HepG2 (cell line): Measurements from ENCODE around the gene ZP2.

ENCODE experiments used
- CHD2 ChIP-seq: IDR thresholded peaks from 2 replicates; pipeline ENCODE4 v1.6.1; 2011; ENCODE audit warnings: low read depth, low read length, improper control_type of control experiment
- CTCF ChIP-seq: sonication (generic); formaldehyde crosslinking; IDR thresholded peaks from 2 replicates; pipeline ENCODE4 v1.5.0; 2020; ENCODE audit warnings: mild to moderate bottlenecking, missing genetic modification reagents, moderate library complexity
- FOXA3 ChIP-seq: IDR thresholded peaks from 2 replicates; pipeline ENCODE4 v1.6.1; 2016; ENCODE audit warnings: missing genetic modification reagents, missing compliant biosample characterization
- FOXJ3 ChIP-seq: sonication (generic); formaldehyde crosslinking; IDR thresholded peaks from 2 replicates; pipeline ENCODE4 v1.4.0; 2020; ENCODE audit warnings: missing genetic modification reagents, mild to moderate bottlenecking, borderline replicate concordance
- FOXK1 ChIP-seq: sonication (generic); formaldehyde crosslinking; IDR thresholded peaks from 2 replicates; pipeline ENCODE4 v1.4.0; 2020; ENCODE audit warnings: low read depth, missing genetic modification reagents, borderline replicate concordance
- POLR2A ChIP-seq, 2 experiments: IDR thresholded peaks; 2 replicates each; pipeline ENCODE4 v1.6.1; 2011; ENCODE audit warnings: low read depth in 2 of 2, low read length in 2 of 2, mild to moderate bottlenecking in 1 of 2, moderate library complexity in 1 of 2; ENCODE audit not compliant: insufficient read depth in 1 of 2
- ZNF224 ChIP-seq: sonication (generic); formaldehyde crosslinking; IDR thresholded peaks from 2 replicates; pipeline ENCODE4 v1.5.0; 2020; ENCODE audit warnings: mild to moderate bottlenecking, missing genetic modification reagents
- ZNF318 ChIP-seq: sonication (generic); formaldehyde crosslinking; IDR thresholded peaks from 2 replicates; pipeline ENCODE4 v1.4.0; 2020; ENCODE audit warnings: mild to moderate bottlenecking, missing genetic modification reagents
- ZNF34 ChIP-seq: sonication (generic); formaldehyde crosslinking; IDR thresholded peaks from 2 replicates; pipeline ENCODE4 v1.4.0; 2020; ENCODE audit warnings: mild to moderate bottlenecking, missing genetic modification reagents, borderline replicate concordance
- ZNF768 ChIP-seq: sonication (generic); formaldehyde crosslinking; IDR thresholded peaks from 2 replicates; pipeline ENCODE4 v1.4.0; 2020; ENCODE audit warnings: missing genetic modification reagents

- TF ChIP-seq CHD2: no peak
- TF ChIP-seq FOXA3 (CRISPR knock-in tag): no peak
- TF ChIP-seq ZNF224 (CRISPR knock-in tag): no peak
- no peak for TF ChIP-seq FOXJ3
- no peak for TF ChIP-seq ZNF768 (CRISPR knock-in tag)
- no peak for TF ChIP-seq ZNF318 (CRISPR knock-in tag)
- no peak for TF ChIP-seq CTCF (CRISPR knock-in tag)
- no peak for TF ChIP-seq ZNF34 (CRISPR knock-in tag)
- no peak for TF ChIP-seq POLR2A (IDR thresholded peaks at IDR 0.05; ENCODE audit: insufficient read depth in 1 of 2, low read depth in 2 of 2, low read length in 2 of 2)
- no peak for TF ChIP-seq FOXK1 (CRISPR knock-in tag)
These were observed 33.3 kb upstream of the ZP2 start for GRCh38 chr16:21244518-21245215.
